ENCODE measurements around the gene CPN2.

The CPN2 gene

DNA sequence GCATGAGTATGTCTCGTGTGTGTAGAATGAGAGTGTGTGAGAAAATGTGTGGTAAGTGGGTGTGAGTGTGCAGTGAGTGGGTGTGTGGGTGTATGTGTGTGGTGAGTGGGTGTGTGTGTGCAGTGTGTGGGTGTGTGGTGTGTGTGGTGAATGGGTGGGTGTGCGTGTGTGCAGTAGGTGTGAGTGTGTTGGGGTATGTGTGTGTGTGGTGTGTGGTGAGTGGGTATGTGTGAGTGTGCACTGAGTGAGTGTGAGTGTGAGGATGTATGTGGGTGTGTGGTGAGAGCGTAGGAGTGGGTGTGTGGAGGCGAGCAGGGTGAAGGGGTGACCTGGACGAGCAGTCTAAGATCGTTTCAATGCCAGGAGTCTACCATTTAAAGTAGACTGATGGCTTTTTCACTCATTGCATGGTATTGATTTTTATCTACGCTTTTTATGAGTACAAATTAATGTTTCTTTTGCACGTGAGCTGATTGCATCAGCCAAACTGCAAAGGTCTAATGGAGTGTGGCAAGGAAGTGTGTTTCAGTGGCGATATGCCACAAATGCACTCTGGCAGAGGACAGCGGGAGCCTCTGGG, 1.6 kb upstream of the CPN2 start:
- no peak for DNase-seq (ENCODE audit: low read depth)

DNA sequence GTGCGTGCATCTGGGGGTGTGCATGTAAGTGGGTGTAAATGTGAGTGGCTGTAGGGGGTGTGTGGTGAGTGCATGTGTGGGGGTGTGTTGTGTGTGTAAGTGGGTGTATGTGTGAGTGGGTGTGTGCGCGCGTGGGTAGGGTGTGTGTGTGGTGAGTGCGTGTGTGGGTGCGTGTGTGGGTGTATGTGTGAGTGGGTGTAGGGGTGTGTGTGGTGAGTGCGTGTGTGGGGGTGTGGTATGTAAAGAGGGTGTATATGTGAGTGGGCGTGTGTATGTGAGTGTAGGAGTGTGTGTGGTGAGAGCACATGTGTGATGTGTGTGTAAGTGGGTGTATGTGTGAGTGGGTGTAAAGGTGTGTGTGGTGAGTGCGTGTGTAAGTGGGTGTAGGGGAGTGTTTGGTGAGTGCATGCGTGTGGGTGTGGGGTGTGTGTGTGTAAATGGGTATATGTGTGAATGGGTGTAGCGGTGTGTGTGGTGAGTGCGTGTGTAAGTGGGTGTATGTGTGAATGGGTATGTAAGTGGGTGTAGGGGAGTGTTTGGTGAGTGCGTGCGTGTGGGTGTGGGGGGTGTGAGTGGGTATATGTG, 916 bp upstream of the CPN2 start:
- no peak for DNase-seq (ENCODE audit: low read depth)

DNA sequence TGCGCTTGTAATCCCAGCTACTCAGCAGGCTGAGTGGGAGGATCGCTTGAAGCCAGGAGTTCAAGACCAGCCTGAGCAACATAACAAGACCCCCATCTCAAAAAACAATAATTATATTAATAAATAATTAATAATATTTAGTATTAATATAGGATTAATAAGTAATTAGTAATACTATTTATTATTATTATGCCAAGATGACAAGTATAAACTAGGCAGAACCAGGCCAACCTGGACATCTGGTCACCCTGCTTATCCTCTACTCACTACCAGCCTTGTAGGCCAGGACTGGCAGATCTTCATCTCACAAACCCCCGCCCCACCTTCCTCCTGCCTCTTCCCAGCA, 429 bp downstream of the CPN2 start:
- no peak for DNase-seq (ENCODE audit: low read depth)

DNA sequence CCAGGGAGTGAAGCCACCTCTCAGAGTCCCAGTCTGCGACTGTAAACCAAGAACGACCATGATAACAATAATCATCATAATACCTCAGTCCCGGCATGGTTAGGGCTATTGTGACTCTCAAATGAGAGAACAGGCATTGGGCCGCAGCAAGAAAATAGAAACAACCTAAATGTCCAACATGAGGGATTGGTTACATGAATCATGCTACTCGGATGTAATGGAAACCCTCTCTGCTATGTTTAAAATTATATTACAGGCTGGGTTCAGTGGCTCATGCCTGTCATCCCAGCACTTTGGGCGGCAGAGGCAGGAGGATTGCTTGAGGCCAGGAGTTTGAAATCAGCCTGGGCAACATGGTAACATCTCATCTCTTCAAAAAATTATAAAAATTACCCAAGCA, 2.8 kb downstream of the CPN2 start:
- DNase-seq (ENCODE audit: low read depth), result no peak

DNA sequence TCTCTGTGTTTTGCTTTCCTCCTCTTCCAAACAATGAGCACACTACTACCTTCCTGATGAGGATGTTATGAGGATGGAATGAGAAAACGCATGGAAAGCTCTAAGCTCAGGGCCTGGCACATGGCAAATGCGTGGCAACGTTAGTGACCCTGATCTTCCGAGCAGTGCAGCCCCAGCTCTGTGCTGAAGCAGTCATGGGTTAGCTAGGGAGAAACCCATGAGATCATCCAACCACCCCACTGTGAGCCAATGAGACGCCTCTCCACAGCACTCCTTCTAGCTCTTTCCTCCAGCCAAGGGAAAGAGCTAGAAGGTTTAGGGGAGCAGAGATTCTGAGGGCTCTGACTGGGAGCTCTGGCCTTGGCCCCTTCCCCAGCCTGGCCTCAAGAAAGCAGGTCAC, 4.5 kb downstream of the CPN2 start:
- no peak for DNase-seq (ENCODE audit: low read depth)

DNA sequence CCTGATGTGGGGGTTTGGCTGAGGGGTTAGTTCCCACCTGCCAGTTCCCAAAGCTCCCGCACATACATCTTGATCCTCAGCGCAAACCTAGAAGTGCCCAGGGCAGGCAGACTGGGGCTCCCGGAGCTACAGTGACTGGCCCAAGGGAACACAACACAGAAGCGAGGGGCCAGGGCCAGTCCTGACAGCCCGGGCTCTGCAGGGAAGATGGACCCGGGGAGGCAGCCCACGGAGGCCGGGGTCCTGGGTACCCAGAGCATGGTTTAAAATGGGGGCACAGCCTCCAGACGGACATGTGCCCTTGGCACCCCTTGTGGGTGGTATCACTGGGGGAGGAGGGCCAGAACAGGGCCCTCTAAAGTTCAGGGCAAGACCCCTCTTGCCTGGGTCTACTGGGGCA, 5.1 kb downstream of the CPN2 start:
- DNase-seq (ENCODE audit: low read depth), result no peak

DNA sequence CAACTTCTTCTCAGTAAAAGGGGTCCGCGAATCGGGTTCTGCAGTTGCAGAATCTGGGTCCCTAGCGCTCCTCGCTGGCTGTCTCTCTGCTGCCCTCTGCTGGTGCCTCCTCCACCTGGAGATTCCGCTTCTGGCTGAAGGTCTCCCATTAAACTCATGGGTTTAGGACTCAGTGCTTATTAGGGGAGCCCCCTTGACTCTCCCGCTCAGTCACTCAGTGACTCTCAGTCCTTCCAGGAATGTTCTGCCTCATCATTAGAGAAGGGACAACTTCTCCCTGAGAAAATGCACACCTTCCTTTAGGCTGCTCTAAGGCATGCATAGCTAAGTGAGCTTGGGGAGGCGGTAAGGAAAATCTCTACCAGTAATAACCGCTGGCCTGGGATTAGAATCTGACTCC, 7.1 kb downstream of the CPN2 start:
- peak; percentile 49 for DNase-seq (ENCODE audit: low read depth)

DNA sequence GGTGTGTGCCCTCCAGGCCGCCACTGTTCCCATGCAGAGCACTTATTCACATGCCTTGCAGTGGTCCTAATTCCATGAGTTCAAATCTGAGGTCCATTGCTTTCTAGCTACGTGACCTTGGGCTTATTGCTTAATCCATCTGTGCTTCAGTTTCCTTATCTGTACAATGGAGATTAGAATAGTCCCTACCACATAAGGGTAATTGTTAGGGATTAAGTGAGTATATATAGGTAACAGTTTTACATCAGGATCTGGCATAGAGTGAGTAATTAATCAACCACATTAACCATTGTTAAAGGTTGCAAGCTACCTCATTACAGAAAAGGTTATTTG, 7.6 kb downstream of the CPN2 start:
- no peak for DNase-seq (ENCODE audit: low read depth)

DNA sequence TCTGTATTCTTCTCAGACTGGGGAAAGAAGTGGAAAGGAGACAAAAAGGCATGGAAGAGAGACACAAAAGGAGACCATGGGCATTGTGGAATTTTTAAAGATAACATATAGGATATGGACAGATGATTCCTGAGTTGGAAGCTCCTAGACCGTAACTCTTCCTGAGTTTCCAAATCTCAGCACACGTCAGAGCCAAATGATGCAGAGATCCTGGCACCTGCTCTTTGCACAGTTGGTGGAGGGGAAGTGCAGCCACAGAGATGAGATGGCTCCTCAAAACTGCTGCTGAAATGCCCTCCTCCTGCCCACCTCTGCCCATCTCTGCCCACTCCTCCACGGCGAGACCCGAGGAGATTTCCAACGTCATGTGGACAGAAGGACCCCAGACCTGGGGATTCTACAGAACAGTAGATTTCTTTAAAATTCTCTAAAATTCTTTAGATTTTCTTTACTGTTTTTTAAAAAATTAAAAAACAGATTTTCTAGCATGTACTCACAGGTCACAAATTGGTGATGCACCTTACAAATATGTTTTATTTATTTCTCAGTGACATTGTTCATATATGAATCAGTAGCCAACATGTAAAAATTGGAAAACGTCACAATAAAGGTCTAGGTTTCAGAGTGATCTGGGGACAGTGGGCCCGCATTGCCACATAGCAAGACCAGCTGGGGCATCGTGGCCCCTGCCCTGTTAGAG, 8.1 kb downstream of the CPN2 start:
- no peak for DNase-seq (ENCODE audit: low read depth)

DNA sequence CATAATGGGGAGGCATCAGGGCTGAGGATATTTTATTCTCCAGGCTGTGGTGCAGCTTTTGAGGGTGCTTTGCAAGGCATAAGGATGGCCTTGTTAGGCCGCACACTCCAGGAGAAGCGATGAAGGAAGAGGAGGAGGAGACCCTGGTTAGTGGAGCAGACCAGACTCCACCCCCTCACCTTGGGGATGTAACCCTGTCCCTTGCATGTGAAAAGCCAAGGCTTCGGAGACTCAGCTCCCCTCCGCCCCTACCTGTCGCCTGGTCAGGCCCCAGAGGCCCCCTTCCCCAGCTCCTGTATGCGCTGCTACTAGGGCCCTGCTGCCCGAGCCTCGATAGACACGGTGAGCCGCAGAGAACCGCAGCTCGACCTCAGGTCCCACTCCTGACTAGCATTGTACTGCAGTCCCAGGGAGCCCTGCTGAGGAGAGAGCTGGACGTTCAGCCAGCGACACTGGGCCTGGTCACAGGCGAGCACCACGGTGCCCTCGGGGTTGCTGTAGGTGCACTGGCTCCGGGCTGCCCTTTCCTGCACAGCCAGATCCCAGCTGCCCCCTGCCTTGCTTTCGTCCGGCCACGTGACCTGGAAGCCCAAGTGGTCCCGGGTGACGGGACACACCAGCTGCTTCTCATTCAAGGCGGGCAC, 10.2 kb downstream of the CPN2 start:
- DNase-seq (ENCODE audit: low read depth), result no peak

DNA sequence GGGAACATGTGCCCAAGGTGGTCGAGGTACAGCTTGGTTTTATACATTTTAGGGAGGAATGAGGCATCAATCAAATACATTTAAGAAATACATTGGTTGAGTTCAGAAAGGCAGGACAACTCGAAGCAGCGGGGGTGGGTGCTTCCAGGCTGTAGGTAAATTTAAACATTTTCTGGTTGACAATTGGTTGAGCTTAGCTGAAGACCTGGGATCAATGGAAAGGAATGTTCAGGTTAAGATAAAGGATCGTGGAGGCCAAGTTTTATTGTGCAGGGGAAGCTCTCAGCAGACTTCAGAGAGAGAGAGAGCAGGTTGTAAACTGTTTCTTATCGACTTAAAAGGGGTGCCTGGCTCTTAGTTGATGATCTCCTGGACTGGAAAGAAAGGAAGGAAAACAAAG, 11.3 kb downstream of the CPN2 start:
- no peak for DNase-seq (ENCODE audit: low read depth)

DNA sequence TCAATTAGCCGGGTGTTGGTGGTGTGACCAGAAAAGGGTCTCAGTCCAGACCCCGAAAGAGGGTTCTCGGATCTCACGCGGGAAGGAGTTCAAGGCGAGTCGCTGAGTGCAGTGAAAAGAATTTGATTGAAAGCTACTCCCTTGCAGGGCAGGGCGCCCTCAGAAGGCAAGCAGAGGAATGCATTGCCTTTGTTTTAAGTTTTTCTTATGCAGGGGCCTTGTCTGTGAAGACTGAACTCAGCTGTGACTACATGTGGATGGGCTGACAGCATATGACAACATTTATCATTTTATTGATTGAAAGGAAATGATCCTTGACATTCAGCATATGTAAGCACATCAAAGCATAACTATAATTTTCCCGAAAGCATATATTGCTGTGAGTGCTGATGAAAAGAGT, 11.8 kb downstream of the CPN2 start:
- DNase-seq (ENCODE audit: low read depth), result no peak

DNA sequence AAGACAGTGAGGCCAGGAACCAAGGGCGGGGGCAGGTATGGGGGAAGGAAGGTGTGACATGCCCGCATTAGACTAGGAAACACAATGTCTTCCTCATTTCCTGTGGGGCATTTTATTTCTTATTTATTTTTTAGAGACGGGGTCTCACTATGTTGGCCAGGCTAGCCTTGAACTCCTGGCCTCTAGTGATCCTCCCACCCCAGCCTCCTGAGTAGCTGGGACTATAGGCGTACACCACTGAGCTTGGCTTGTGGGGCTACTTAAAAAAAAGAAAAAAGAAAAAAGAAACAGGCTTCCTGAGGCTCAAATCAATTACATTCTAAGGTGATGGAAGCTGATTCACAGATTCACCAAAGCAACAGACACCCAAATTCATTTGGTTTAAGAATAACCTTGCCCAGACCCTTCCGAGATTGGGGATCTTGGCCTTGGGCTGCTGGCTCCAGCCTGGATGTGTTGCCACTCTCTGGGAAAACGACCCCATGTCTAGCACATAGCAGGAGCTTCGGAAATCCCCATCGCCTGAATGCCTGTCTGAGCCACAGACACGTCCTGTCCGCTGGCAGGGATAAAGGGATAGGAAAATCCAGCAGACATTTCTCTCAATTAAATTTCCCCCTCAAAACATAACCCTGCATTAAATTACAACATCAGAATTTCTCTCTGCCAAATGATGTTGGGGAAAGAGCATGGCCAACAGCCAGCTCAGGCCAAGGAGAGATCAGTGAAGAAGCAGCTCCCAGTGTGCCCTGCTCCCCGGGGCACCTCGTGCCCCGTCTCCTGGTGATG, 13.0 kb downstream of the CPN2 start:
- no peak for DNase-seq (ENCODE audit: low read depth)

DNA sequence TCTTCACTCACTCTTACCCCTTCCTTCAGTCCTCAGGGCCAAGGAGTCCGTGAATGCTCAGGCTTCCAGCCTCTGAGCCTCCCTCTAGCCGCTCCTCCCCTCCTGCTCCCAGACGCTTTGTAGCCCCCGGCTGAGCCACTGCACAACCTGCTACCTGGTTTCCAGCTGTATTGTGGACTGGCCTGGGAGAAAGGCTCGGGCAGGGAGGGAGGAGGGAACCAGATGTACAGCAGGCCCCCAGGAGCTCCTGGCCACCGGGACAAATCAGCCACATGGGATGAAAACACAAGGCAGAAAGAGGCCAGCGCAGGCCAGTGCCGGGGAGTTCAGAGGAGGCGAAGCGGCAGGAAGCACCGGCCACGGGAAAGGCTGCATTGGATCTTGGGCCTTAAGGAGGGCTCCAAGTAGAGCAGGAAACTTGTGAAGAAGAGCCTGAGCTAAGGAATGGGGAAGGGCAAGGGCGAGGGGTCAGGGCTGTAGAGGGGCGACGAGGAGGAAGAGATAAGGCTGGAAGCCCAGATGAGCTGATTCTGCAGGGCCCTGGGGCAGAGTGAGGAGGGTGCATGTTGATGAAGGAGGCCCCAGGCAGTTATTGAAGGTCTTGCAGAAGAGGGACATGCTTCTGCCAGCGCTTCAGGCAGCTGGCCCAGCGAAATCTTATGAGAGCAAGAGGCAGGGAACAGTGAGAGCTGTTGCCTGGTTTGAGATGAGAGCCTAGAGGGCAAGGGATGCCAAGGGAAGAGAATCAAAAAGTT, 14.3 kb downstream of the CPN2 start:
- no peak for DNase-seq (ENCODE audit: low read depth)

DNA sequence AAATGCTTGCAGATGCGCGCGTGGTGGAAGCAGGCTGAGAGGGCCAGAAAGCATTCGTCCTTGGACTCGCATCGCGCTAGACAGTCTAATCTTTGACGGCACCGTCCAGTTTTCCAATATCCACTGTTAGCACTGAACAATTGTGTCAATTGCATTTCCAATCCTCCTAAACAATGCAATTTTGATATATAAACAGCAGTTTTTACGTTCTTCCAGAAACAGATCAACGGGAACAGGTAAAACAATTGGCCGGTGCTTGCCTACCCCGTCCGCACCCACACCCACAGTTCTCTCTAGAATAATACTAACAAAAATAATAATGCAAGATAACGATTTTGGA, 17.2 kb downstream of the CPN2 start:
- no peak for DNase-seq (ENCODE audit: low read depth)

DNA sequence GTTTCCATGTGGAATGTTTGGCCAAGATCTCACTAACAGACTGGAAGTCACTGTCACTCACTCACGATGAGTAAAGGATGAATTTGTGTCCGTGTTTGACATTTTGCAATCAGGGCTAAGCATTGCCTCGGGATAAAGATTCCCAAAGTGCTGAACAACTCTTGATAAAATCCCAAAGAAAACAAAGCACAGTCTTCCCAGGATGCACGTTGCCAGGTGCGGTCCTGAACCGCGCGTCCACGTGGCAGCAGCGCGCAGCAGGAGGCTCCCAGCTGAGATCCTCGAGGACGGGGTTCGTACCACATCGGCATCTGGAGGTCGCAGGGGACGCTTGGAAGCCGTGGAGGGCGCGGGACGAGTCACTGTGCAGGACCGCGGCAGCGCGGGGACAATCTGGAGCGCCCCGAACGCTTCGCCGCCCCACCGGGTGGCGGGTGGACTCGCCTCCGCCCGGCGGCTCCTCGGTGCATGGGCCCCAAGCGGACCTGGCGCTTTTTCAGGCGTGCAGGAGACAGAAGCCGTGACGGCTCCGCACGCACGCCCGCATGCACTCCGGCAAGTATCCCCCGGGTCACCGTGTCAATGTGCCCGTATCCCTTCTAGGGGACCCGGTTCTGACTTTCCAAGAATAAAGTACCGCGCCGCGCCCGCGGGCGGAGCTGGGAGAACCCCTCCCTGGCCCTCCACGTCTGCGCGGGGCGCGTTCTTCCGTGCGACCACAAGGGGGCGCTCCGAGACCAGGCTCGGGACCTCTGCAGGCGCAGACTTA, 17.7 kb downstream of the CPN2 start:
- peak; percentile 80 for DNase-seq (ENCODE audit: low read depth)

DNA sequence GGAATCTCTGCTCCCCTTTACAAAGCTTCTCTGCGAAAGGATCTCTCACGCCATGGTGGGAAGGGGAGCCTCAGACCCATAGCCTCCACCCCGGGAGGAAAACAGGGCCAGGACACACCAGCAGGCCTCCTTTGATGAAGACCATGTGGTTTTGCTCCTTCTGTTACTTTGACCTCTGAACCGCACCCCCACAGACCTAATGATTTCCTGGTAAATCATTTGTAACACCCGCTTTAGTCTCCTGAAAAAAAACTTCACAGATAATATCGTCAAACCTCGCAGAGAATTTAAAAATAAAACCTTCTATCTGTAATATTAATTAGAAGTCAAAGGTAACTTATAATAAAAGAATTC, 18.3 kb downstream of the CPN2 start:
- DNase-seq (ENCODE audit: low read depth), result no peak

DNA sequence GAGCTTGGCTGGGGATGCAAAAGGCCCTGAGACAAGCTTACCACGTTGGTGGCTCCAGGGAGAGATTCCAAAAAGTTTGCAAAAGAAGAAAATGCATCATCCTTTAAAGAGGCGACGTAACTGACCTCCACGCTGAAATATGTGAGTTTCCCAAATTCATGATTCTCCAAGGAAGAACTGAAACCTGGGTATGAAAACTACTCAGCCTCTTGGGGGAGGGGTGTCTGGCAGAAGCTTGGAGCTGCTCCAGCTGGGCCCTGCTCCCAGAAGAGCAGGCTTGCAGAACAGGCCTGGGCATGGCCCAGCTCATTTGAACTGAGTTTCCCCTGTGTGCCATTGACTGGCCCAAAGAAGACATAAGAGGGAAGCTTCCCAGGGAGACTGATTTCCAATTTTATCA, 20.5 kb downstream of the CPN2 start:
- DNase-seq (ENCODE audit: low read depth), result no peak

DNA sequence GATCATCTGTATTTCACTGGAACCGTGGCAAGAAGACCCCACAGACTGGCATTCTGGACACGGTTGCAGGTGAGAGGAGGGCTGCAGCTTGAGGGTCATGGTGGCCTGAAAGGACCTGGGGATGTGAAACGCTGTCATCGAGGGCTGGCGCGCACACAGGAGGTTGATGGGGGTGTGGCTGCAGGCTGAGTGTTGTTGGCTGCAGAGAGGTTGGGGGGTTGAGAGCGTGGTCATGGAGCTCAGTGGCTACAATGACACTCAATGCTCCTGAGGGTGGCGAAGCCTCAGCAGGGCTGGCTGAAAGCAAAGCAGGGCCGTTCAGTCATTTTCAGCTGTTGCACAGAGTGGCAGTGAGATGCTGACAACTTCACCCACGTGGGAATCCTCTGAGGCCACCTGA, 21.0 kb downstream of the CPN2 start:
- DNase-seq (ENCODE audit: low read depth), result no peak

DNA sequence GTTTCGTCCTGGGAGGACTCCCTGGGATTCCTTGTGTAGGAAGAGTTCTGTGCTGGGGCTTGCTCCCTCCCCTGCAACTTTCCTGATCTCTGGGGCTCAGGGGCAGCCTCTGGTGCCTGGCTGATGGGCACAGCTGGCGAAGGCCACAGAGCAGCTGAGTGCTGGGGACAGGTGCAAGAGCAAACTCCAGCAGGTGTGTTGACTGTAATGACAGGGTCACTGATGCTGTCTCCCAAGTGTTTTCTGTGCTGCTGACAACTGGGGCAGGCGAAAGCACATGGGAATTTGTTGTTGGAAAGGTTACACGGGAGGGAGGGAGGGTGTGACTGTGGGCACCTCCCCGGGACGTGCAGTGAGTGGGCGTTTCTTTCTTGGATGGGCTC, 21.6 kb downstream of the CPN2 start:
- DNase-seq (ENCODE audit: low read depth), result no peak

DNA sequence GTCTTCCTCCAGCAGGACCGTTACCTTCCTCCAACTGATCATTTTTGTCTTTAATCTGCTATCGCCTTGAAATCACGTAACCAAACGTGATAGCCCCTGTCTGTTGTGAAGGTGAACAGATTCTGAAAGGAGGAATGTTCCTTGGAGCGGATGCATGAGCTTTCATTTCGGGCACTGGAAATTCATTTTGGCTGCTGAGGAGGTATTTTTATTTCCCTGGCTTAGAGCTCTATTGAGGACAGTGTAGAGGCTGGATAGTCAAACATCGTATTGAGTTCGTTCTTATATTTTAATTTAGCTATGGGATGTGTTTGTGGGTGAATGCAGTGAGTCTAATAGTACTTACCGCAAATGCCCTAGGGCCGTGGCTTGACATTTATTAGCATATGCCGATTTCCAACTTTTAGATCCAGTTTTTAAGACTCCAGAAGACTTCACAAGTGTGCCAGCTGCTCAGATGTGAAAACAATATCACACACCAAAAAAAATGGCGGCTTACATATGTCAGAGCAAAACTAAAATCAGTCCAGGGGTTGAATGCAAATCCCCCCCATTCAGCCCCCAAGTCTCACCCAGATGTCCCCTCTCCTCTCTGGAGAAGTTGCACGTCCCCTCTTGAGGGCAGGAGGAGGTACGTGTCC, 22.1 kb downstream of the CPN2 start:
- no peak for DNase-seq (ENCODE audit: low read depth)
